GM18868 (cell line): ENCODE data around the gene TMED1.

ENCODE experiments used
- ATAC-seq: cut with Tn5 transposase; IDR thresholded peaks from one replicate; pipeline ENCODE4 v1.9.1; 2021; ENCODE audit warnings: mild to moderate bottlenecking, moderate library complexity; ENCODE audit not compliant: unreplicated experiment

The TMED1 gene

GRCh38 chr19:10812902-10813404, 23.1 kb downstream of the TMED1 start:
- no peak for ATAC-seq

- no peak for ATAC-seq
Measured at GRCh38 chr19:10812196-10812595, 23.8 kb downstream of the TMED1 start.

- ATAC-seq: no peak
Measured at GRCh38 chr19:10811391-10812111, 24.5 kb downstream of the TMED1 start.

- ATAC-seq: no peak
Measured at GRCh38 chr19:10809651-10810285, 26.2 kb downstream of the TMED1 start.

- ATAC-seq: no peak
Measured at GRCh38 chr19:10808937-10809649, 26.9 kb downstream of the TMED1 start.

DNA sequence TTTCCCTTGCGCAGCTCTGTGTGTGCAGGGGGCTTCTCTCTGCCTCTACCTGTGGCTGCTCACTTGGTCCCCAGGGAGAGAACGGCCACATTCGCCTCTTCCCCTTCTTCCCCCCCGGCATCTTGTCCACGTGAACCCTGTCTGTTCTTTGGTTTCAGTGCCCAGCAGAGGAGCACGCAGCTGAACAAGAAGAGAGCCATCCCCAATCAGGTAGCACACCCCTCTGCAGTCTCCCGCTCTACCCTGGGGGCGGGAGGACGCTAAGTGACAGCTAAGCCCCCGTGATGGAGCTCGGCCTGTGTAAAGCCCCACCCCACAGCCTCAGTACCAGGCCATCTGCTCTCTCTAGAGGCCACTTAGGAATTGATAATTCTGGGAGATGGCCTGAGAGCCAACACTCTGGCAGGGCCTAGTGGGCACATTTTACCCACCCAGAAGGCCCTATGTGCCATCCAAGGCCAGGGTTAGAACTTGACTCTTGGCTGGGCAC, 30.2 kb downstream of the TMED1 start:
- no peak for ATAC-seq

GRCh38 chr19:10805065-10805757, 30.8 kb downstream of the TMED1 start:
- no peak for ATAC-seq

DNA sequence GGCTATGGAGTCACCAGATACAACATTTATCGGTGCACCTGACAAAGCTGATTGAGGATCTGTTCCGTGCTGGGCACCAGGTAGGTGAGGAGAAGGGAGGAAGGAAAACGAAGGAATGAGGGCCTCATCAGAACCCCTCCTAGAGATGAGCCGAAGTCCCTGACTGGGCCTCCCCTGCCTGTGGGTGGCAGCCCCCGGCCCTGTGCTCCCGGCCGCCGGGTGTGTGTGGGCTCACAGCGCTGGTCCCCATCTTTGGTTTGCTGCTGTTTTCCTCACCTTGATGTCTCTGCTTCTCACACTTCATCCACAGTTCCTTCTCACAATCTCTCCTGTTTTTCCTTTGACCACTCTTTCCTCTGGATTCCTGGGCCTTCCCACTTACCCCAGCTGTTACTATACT, 32.8 kb downstream of the TMED1 start:
- no peak for ATAC-seq

DNA sequence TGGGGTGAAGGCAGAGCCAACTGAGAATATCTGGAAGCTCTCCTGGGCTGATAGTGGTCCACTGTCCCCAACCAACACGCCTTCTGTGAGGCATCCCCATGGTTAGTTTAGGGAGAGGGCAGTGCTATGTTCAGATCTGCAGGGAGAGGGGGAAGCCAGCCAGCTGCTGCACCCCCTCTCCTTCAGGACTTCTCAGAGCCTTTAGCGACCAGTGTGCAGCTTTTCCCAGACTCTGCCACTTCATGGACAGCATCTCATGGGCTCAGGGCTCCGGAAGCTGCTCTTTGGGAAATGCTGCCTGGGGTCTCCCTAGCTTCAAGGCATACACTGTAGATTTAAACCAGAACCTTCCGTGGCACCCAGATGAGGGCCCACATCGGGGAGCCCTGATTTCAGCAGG, 33.5 kb downstream of the TMED1 start:
- ATAC-seq: no peak

DNA sequence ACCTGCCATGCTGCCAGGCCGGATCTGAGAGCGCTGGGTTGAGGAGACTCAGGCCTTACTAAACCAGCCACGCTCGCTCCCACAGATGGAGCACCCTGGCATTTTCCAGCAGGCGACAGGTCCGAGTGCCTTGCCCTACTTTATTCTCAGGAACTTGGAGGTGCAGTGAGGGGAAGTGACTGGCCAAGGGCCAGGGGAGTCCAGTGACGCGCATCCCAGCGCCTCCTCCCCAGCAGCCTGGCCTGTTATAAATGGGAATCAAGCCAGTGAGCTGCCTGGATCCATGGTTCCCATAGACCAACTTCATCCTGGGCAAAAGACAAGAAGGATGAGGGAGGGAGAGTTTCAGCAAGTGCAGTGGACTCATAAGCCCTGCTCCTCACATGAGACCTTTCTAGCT, 35.5 kb downstream of the TMED1 start:
- ATAC-seq: no peak

DNA sequence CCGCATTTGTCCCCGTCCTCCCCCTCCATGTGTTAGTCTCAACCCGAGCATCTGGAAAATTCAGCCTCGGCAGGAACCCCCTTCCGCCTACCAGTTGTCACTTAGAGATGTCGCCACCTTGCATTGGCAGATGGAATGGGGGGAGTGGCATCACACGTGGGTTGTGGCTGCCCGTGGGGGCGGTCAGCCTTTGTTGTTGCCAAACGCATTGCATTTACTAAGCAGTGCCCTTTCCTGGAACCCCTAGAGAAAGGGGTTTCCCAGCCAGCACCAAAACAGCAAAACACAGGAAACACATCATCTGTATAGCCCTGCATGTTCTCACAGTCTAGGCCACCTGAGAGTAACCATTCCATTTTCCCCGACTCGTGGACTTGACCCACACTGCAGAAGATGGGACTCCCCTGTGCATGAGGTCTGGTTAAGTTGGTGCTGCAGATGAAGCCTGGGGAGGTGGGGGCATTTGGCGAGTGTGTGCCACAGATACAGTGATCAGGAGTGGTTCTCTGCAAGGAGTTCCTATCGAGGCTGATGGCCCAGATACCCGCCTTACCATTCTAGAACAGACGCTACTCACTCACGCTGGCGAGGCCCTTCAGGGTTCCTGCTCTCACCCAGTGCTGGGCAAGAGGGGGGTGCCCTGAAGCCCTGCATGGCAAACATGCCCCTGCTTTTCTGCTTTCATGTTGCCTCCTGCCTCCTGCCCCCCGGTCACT, 38.3 kb downstream of the TMED1 start:
- no peak for ATAC-seq

- no peak for ATAC-seq
Measured at GRCh38 chr19:10797078-10797477, 38.9 kb downstream of the TMED1 start.

- no peak for ATAC-seq
Measured at GRCh38 chr19:10796653-10797052, 39.4 kb downstream of the TMED1 start.

GRCh38 chr19:10789866-10790265, 46.1 kb downstream of the TMED1 start:
- ATAC-seq: no peak

- ATAC-seq: no peak
Measured at GRCh38 chr19:10788146-10788545, 47.9 kb downstream of the TMED1 start.

- ATAC-seq: no peak
Measured at GRCh38 chr19:10784257-10784656, 51.8 kb downstream of the TMED1 start.

DNA sequence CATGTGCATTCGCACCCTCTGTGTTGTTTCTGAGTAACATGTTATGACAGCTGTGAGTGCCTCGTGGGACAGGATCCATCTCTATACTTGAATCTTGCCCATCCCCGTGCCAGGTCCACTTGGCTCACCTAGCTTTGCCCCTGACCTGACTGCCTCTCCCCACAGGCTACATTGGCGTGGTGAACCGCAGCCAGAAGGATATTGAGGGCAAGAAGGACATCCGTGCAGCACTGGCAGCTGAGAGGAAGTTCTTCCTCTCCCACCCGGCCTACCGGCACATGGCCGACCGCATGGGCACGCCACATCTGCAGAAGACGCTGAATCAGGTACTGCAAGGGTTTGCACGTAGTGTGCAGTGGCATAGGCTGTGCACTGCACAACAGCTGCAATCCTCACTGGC, 53.2 kb downstream of the TMED1 start:
- ATAC-seq: no peak
